Peyer's patch (tissue), 4 donors: ENCODE results near the gene TMEM63A.

Source experiments
- CTCF ChIP-seq, 6 experiments: fragments of 450-650 bp in 4 of 6; fragments of 200-600 bp in 2 of 6; sonication (generic) in 1 of 6; IDR thresholded peaks; one replicate each; pipeline ENCODE4 v1.5.1; 2017 to 2019; ENCODE audit warnings: antibody characterized with exemption in 6 of 6, mild to moderate bottlenecking in 3 of 6, moderate library complexity in 1 of 6
- POLR2A ChIP-seq, 2 donors: fragments of 450-650 bp; IDR thresholded peaks; one replicate each; pipeline ENCODE4 v1.5.1; 2017; ENCODE audit warnings: antibody characterized with exemption in 2 of 2, mild to moderate bottlenecking in 2 of 2, moderate library complexity in 2 of 2

- TF ChIP-seq CTCF (IDR thresholded peaks at IDR 0.05) (no peak), POLR2A (IDR thresholded peaks at IDR 0.05) (no peak)
Measured at GRCh38 chr1:225820522-225821120, 61.6 kb downstream of the TMEM63A start.
